Muscle of leg (tissue), 11 donors: ENCODE measurements around the gene PRG2. TPM values are rescaled to one million over a fixed set of nuclear protein-coding genes. Genes with fewer than 3 reads are reported as not detected.

Experiments used
- DNase-seq: peaks from one replicate; pipeline ENCODE4 v3.0.0; 2013
- H3K27ac ChIP-seq: one replicate; pipeline ENCODE4 v1.5.1; 2013; ENCODE audit warnings: mild to moderate bottlenecking, low read length, control low read depth
- H3K27me3 ChIP-seq: one replicate; pipeline ENCODE4 v1.6.1; 2013; ENCODE audit warnings: low read length; ENCODE audit not compliant: control insufficient read depth, insufficient read depth
- H3K36me3 ChIP-seq: one replicate; pipeline ENCODE4 v1.6.1; 2013; ENCODE audit warnings: low read length; ENCODE audit not compliant: control insufficient read depth, insufficient read depth
- H3K4me1 ChIP-seq: one replicate; pipeline ENCODE4 v1.6.1; 2013; ENCODE audit warnings: low read length; ENCODE audit not compliant: control insufficient read depth, insufficient read depth
- H3K4me3 ChIP-seq: one replicate; pipeline ENCODE4 v1.5.1; 2013; ENCODE audit warnings: low read length, control low read depth
- H3K9me3 ChIP-seq: replicated peaks from 2 replicates; pipeline ENCODE4 v1.6.1; 2013; ENCODE audit warnings: low read depth, low read length; ENCODE audit not compliant: control insufficient read depth
- WGBS: methylation state at CpG from one replicate; pipeline ENCODE4 v1.1.5; 2013; ENCODE audit warnings: missing lambda C conversion rate; ENCODE audit not compliant: insufficient coverage; 5-methylcytosine and 5-hydroxymethylcytosine counted together
- polyA plus RNA-seq, 8 donors: library from polyadenylated mRNA; unstranded; fragments of 120-200 nt; gene quantifications; one replicate each; pipeline versions ENCODE4 v1.2.1 to v1.2.3, GENCODE V29; 2013; ENCODE audit warnings: inconsistent platforms in 1 of 8, low replicate concordance in 1 of 8; ENCODE audit not compliant: insufficient read length in 8 of 8, insufficient read depth in 1 of 8
- total RNA-seq: library from RNA; stranded (reverse); fragments of 120-200 nt; gene quantifications from one replicate; pipeline ENCODE4 v1.2.4, GENCODE V29; 2013

PRG2 gene
- total and polyA plus RNA-seq, 9 donors: 0.35 to 3.8 (median 1.0) TPM

GRCh38 chr11:57428643-57429042 lies 38.2 kb upstream of the PRG2 start:
- WGBS: 76% methylated on average over 4 of the region's 5 CpGs
- no peak overlapping the region for H3K27ac ChIP-seq
- H3K36me3 ChIP-seq: peaks cover 10% of the 10 kb centered on the region
- no peaks in the 10 kb centered on the region for H3K9me3 ChIP-seq
- H3K4me3 ChIP-seq: no peak overlapping the region
- H3K27me3 ChIP-seq: no peaks in the 10 kb centered on the region
- DNase-seq: no peak
- H3K4me1 ChIP-seq: peaks cover 52% of the 10 kb centered on the region

- H3K27me3 ChIP-seq: no peaks in the 10 kb centered on the region
- peaks cover 12% of the 10 kb centered on the region for H3K36me3 ChIP-seq
- no peaks in the 10 kb centered on the region for H3K9me3 ChIP-seq
- WGBS: 4% methylated on average over 6 of the region's 8 CpGs
- H3K4me1 ChIP-seq: peaks cover 52% of the 10 kb centered on the region
- DNase-seq: peak; percentile 98
- no peak overlapping the region for H3K4me3 ChIP-seq
- peak overlapping the region; percentile 99 for H3K27ac ChIP-seq
These were observed 37.3 kb upstream of the PRG2 start for GRCh38 chr11:57427727-57428082.

GRCh38 chr11:57426929-57427726 lies 36.7 kb upstream of the PRG2 start, which contains the start of gene SLC43A3:
Gene SLC43A3 (minus strand): TSS chr11:57427121. CDS start chr11:57426172, 949 bp downstream.
- Histone ChIP-seq H3K4me3 (peak within 1 kb of the TSS; percentile 58), H3K4me1 (peaks cover 47% of the 10 kb centered on the region), H3K27ac (peak within 1 kb of the TSS; percentile 99), H3K27me3 (no peaks in the 10 kb centered on the region), H3K36me3 (peaks cover 12% of the 10 kb centered on the region), H3K9me3 (no peaks in the 10 kb centered on the region)
- peak; percentile 94 for DNase-seq
- WGBS: 2% methylated on average over 32 of the region's 39 CpGs

- peak; percentile 62 for DNase-seq
- peak overlapping the region; percentile 58 for H3K4me3 ChIP-seq
- peaks cover 43% of the 10 kb centered on the region for H3K4me1 ChIP-seq
- no peaks in the 10 kb centered on the region for H3K27me3 ChIP-seq
- H3K27ac ChIP-seq: peak overlapping the region; percentile 99
- WGBS: 0% methylated on average over 9 of the region's 16 CpGs
- peaks cover 15% of the 10 kb centered on the region for H3K36me3 ChIP-seq
- H3K9me3 ChIP-seq: no peaks in the 10 kb centered on the region
These were observed 36.0 kb upstream of the PRG2 start for GRCh38 chr11:57426439-57426928.

GRCh38 chr11:57425565-57426438 lies 35.4 kb upstream of the PRG2 start:
- Histone ChIP-seq H3K4me3 (peak overlapping the region; percentile 58), H3K36me3 (peaks cover 20% of the 10 kb centered on the region), H3K27me3 (no peaks in the 10 kb centered on the region), H3K9me3 (no peaks in the 10 kb centered on the region), H3K4me1 (peaks cover 43% of the 10 kb centered on the region), H3K27ac (peak overlapping the region; percentile 99)
- WGBS: 33% methylated on average over 9 of the region's 15 CpGs
- peak; percentile 92 for DNase-seq

GRCh38 chr11:57424792-57425564 lies 34.5 kb upstream of the PRG2 start:
- 37% methylated on average over 9 of the region's 15 CpGs for WGBS
- peak overlapping the region; percentile 99 for H3K27ac ChIP-seq
- peaks cover 28% of the 10 kb centered on the region for H3K36me3 ChIP-seq
- DNase-seq: peak; percentile 82
- H3K27me3 ChIP-seq: no peaks in the 10 kb centered on the region
- H3K9me3 ChIP-seq: no peaks in the 10 kb centered on the region
- peaks cover 43% of the 10 kb centered on the region for H3K4me1 ChIP-seq
- H3K4me3 ChIP-seq: peak overlapping the region; percentile 11

GRCh38 chr11:57424137-57424791 lies 33.8 kb upstream of the PRG2 start:
- Histone ChIP-seq H3K36me3 (peaks cover 33% of the 10 kb centered on the region), H3K27me3 (no peaks in the 10 kb centered on the region), H3K9me3 (no peaks in the 10 kb centered on the region), H3K4me1 (peaks cover 43% of the 10 kb centered on the region), H3K4me3 (peak overlapping the region; percentile 11), H3K27ac (peak overlapping the region; percentile 99)
- peak; percentile 27 for DNase-seq
- 71% methylated on average over 5 of the region's 9 CpGs for WGBS

GRCh38 chr11:57422669-57423068 lies 32.2 kb upstream of the PRG2 start:
- Histone ChIP-seq H3K9me3 (no peaks in the 10 kb centered on the region), H3K4me3 (no peak overlapping the region), H3K36me3 (peaks cover 48% of the 10 kb centered on the region), H3K27ac (no peak overlapping the region), H3K4me1 (peaks cover 37% of the 10 kb centered on the region), H3K27me3 (no peaks in the 10 kb centered on the region)
- WGBS: 83% methylated on average over 1 of the region's 4 CpGs
- no peak for DNase-seq

- H3K27me3 ChIP-seq: no peaks in the 10 kb centered on the region
- peaks cover 31% of the 10 kb centered on the region for H3K4me1 ChIP-seq
- no peak overlapping the region for H3K4me3 ChIP-seq
- no peaks in the 10 kb centered on the region for H3K9me3 ChIP-seq
- no peak overlapping the region for H3K27ac ChIP-seq
- H3K36me3 ChIP-seq: peaks cover 57% of the 10 kb centered on the region
- DNase-seq: no peak
These were observed 31.4 kb upstream of the PRG2 start for GRCh38 chr11:57421805-57422204.
